ENCODE measurements around the gene NOSTRIN. TPM values are rescaled to one million over a fixed set of nuclear protein-coding genes. Genes with fewer than 3 reads are reported as not detected.

NOSTRIN gene
- total and polyA plus RNA-seq, 4 donors, result 4.1 to 16.7 (median 8.5) TPM

- H3K4me1 ChIP-seq (ENCODE audit: control insufficient read depth in 4 of 4, insufficient read depth in 4 of 4, low read length in 3 of 4), result peaks cover 0 to 4% (median 2%) of the 10 kb centered on the region in 4 donors
- H3K9ac ChIP-seq (ENCODE audit: low read depth in 1 of 2, low read length in 2 of 2), result no peak overlapping the region
- no peaks in the 10 kb centered on the region for H3K27me3 ChIP-seq (ENCODE audit: control insufficient read depth in 4 of 4, insufficient read depth in 4 of 4, low read length in 3 of 4)
- peaks cover 0 to 7% (median 0%) of the 10 kb centered on the region in 4 donors for H3K36me3 ChIP-seq (ENCODE audit: control insufficient read depth in 4 of 4, insufficient read depth in 3 of 4, low read depth in 1 of 4, low read length in 3 of 4)
- H3K9me3 ChIP-seq (ENCODE audit: control insufficient read depth in 4 of 4, low read length in 3 of 4), result no peaks in the 10 kb centered on the region
- no peak overlapping the region for H3K4me3 ChIP-seq (ENCODE audit: low read depth in 1 of 3, low read length in 3 of 3)
- 45% methylated on average over 9 of the region's 9 CpGs for WGBS
- DNase-seq (ENCODE audit: low spot score), result peak; percentile 80
- TF ChIP-seq HNF4G (IDR thresholded peaks at IDR 0.05), result no peak
- TF ChIP-seq FOXA1 (IDR thresholded peaks at IDR 0.05), result no peak
- peak; percentile 97 to 98 for TF ChIP-seq RAD21 (IDR thresholded peaks at IDR 0.05)
- TF ChIP-seq JUND (IDR thresholded peaks at IDR 0.05), result no peak
- no peak for TF ChIP-seq TAF1 (conservative IDR thresholded peaks at IDR 0.05)
- TF ChIP-seq NR2F2 (IDR thresholded peaks at IDR 0.05), result peak; percentile 70
- TF ChIP-seq ZBTB33 (IDR thresholded peaks at IDR 0.05), result no peak
- TF ChIP-seq GABPA (IDR thresholded peaks at IDR 0.05 in 1 of 2, conservative IDR thresholded peaks at IDR 0.05 in 1 of 2), result no peak
- no peak for TF ChIP-seq ATF3 (IDR thresholded peaks at IDR 0.05)
- no peak for TF ChIP-seq EGR1 (IDR thresholded peaks at IDR 0.05; ENCODE audit: low read depth in 2 of 2)
- TF ChIP-seq FOXA2 (IDR thresholded peaks at IDR 0.05), result no peak
- TF ChIP-seq, protein P1, sequence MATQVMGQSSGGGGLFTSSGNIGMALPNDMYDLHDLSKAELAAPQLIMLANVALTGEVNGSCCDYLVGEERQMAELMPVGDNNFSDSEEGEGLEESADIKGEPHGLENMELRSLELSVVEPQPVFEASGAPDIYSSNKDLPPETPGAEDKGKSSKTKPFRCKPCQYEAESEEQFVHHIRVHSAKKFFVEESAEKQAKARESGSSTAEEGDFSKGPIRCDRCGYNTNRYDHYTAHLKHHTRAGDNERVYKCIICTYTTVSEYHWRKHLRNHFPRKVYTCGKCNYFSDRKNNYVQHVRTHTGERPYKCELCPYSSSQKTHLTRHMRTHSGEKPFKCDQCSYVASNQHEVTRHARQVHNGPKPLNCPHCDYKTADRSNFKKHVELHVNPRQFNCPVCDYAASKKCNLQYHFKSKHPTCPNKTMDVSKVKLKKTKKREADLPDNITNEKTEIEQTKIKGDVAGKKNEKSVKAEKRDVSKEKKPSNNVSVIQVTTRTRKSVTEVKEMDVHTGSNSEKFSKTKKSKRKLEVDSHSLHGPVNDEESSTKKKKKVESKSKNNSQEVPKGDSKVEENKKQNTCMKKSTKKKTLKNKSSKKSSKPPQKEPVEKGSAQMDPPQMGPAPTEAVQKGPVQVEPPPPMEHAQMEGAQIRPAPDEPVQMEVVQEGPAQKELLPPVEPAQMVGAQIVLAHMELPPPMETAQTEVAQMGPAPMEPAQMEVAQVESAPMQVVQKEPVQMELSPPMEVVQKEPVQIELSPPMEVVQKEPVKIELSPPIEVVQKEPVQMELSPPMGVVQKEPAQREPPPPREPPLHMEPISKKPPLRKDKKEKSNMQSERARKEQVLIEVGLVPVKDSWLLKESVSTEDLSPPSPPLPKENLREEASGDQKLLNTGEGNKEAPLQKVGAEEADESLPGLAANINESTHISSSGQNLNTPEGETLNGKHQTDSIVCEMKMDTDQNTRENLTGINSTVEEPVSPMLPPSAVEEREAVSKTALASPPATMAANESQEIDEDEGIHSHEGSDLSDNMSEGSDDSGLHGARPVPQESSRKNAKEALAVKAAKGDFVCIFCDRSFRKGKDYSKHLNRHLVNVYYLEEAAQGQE (IDR thresholded peaks at IDR 0.05), result no peak
- peak; percentile 94 for TF ChIP-seq CTCF (IDR thresholded peaks at IDR 0.05; ENCODE audit: low read depth, low read length, missing input control)
- TF ChIP-seq YY1 (IDR thresholded peaks at IDR 0.05), result no peak
- TF ChIP-seq HNF4A (conservative IDR thresholded peaks at IDR 0.05), result peak; percentile 20 to 29
- TF ChIP-seq RXRA (IDR thresholded peaks at IDR 0.05), result peak; percentile 4 to 19
- TF ChIP-seq SP1 (IDR thresholded peaks at IDR 0.05), result peak; percentile 22
- TF ChIP-seq, protein P2, sequence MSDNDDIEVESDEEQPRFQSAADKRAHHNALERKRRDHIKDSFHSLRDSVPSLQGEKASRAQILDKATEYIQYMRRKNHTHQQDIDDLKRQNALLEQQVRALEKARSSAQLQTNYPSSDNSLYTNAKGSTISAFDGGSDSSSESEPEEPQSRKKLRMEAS (IDR thresholded peaks at IDR 0.05), result peak; percentile 90
- H3K27ac ChIP-seq (ENCODE audit: low read depth in 1 of 2, low read length in 2 of 2), result no peak overlapping the region
Observed at GRCh38 chr2:168773719-168774521, 28.5 kb upstream of the NOSTRIN start.

Data from liver (tissue), 9 donors.